B cell (primary cell): ENCODE data around the gene CECR2.

Source experiments
- CTCF ChIP-seq: fragments of 200-600 bp; IDR thresholded peaks from one replicate; pipeline ENCODE4 v1.8.0; 2022; ENCODE audit warnings: antibody characterized with exemption, mild to moderate bottlenecking
- EZH2 ChIP-seq: IDR thresholded peaks from 2 replicates; pipeline ENCODE4 v1.6.1; 2012; ENCODE audit warnings: borderline replicate concordance, low read depth, mild to moderate bottlenecking, moderate library complexity, low read length; ENCODE audit not compliant: insufficient read depth, poor library complexity, severe bottlenecking

- TF ChIP-seq CTCF: no peak
- TF ChIP-seq EZH2: no peak
Measured at GRCh38 chr22:17537155-17537554, 167.9 kb downstream of the CECR2 start.
